ENCODE results near the gene CLEC4G.

CLEC4G gene

DNA sequence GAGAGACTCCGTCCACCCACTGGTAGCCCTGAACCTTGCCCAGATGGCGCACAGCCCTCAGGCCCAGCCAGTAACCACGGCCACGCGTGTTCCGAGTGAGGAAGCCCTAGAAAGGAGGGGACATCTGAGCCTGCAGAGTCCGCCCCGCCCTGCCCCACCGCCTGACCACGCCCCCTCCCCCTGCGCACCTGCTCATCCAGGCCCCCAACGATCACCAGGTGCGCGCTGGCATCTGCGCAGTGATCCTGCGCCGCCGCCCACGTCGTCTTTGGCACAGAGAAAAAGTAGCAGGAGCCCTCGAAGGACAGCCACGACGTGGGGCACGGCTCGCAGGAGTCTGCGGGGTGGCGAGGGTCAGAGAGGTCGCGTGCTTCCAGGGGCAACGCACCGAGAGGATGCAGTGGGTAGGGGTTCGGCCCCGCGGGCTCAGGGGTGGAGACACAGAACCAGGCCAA, 2.1 kb downstream of the CLEC4G start:
- DNase-seq (ENCODE audit: low read depth in 1 of 2, low spot score in 1 of 2), result no peak

DNA sequence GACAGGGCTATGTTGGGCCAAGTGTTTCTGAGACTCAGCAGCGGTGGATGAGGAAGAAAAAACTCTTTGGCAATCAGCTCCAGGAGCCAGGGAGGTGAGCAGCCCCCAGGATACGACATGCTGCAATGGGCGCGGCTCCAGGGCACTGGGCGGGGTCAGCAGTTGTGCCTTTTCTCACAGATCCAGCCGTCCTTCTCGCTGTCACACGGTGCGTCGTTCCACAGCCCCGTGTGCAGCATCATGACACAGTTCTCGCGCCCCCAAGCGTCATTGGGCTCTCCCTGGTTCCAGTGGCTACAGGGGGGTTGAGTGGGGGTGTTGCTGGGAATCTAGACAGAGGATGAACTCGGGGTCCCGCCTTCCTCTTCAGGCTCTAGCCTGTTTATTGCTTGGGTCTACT, 2.7 kb downstream of the CLEC4G start:
- no peak for DNase-seq (ENCODE audit: low read depth in 1 of 2, low spot score in 1 of 2)

DNA sequence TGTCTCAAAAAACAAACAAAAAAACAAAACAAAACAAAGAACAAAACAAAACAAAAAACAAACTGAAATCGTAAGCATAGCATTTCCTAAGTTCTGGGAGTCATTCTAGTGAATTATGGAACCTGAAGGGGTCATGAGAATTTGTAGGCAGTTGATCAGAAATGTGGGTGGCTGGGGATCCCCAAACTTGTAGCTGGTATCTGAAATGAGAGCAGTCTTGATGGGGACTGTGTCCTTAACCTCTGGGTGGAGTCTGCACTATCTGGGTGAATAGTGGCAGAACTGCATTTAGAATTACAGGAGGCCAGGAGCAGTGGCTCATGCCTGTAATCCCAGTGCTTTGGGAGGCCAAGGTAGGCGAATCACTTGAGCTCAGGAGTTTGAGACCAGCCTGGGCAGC, 6.1 kb downstream of the CLEC4G start:
- no peak for DNase-seq (ENCODE audit: low read depth in 1 of 2, low spot score in 1 of 2)

DNA sequence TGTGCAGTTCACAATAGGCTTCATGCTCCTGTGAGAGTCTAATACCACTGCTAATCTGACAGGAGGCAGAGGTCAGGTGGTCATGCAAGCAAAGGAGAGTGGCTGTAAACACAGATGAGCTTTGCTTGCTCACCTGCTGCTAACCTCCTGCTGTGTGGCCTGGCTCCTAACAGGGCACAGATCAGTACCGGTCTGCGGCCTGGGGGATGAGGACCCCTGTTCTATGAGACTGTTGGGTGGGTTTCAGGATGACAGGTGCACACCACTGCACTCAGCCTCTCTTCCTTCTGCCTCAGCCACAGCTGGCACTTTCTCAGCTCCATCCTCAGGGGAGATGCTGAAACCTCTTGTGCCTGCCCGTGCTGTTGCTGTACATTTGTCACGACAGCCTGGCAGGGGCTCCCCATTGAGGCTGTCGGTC, 9.7 kb downstream of the CLEC4G start:
- DNase-seq (ENCODE audit: low read depth in 1 of 2, low spot score in 1 of 2), result no peak

DNA sequence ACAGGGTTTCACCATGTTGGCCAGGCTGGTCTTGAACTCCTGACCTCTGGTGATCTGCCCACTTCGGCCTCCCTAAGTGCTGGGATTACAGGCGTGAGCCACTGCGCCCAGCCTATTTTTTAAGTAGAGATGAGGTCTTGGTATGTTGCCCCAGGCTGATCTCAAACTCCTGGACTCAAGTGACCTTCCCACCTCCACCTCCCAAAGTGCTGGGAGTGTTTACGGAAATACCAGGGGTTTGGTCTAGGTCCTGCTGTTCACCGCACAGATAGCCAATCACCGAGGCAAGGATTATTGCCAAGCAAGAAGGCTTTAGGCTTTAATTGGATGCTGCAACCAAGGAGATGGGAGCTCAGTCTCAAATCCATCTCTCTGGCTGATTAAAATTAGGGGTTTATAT, 11.6 kb downstream of the CLEC4G start:
- DNase-seq (ENCODE audit: low read depth in 1 of 2, low spot score in 1 of 2), result no peak

DNA sequence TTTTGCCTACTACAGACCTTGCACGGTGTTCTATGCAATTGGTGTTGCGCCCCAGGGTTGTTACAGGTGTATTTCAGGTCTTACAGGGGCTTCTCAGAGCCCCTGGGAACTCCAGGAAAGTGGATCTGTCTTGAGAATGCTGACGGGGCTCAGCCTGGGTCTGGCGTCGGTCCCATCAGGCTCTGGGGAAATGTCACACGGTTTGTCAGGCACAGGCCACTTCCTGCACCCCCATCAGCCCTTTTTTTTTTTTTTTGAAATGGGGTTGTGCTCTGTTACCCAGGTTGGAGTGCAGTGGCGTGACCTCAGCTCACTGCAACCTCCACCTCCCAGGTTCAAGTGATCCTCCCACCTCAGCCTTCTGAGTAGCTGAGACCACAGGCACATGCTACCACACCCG, 13.2 kb downstream of the CLEC4G start:
- DNase-seq (ENCODE audit: low read depth in 1 of 2, low spot score in 1 of 2), result no peak

DNA sequence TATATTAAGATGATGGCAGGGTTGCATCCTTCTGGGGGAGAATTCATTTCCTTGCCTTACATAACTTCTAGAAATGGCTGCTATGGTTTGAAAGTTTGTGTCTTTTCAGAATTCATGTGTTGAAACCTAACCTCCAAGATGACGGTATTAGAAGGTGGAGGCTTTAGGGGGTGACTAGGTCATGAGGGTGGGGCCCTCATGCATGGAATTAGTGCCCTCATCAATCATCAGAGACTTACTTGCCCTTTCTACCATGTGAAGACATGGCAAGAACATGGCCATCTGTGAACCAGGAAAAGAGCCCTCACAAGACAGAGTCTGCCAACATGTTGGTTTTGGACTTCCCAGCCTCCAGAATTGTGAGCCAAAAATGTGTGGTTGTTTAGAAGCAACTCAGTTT, 15.1 kb downstream of the CLEC4G start:
- DNase-seq (ENCODE audit: low read depth in 1 of 2, low spot score in 1 of 2), result no peak

DNA sequence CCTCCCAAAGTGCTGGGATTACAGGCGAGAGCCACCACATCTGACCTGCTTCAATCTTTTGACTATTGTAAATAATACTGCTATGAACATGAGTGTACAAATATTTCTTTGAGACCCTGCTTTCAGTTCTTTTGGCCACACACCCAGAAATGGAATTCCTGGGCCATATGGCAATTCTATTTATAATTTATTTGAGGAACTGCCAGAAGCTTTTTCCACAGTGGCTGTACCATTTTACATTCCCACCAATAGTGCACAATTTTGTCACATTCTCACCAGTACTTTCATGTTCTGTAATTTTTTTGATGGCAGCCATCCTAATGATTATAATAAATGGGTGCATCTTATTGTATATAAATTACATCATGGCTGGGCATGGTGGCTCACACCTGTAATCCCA, 16.2 kb downstream of the CLEC4G start:
- DNase-seq (ENCODE audit: low read depth in 1 of 2, low spot score in 1 of 2), result no peak

DNA sequence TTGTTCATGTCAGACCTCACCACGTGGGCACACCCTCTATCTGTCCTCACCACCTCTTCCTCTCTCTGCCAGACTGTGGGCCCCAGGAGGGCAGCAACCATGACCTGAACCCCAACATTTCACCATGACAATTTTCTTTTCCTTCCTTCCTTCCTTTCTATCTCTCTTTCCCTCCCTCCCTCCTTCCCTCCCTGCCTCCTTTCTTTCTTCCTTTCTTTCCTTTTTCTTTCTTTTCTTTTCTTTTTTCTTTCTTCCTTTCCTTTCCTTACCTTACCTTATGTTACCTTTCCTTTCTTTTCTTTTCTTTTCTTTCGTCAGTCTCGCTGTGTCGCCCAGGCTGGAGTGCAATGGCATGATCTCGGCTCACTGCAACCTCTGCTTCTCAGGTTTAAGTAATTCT, 21.3 kb downstream of the CLEC4G start:
- no peak for DNase-seq (ENCODE audit: low read depth in 1 of 2, low spot score in 1 of 2)

DNA sequence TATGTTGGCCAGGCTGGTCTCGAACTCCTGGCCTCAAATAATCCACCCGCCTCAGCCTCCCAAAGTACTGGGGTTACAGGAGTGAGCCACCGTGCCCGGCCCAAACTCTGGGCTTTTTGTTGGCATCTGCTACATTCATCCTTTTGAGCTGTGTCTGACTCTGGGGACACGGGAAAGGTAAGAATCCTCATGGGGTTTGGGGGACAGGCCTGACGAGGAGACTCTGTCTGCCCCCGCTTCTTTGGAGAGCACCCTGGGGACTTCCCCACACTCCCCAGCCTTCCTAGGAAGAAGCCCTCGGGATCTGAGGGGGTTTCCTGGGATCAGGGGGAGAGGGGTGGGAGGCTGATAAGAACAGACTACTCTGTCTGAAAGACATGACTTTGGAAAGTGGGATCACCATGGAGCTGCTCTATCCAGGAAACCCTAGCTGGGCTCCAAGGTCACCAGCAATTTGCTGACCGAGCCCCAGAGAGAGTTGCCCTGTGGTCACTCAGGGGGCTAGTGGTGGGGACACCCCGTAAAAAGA, 21.9 kb downstream of the CLEC4G start:
- no peak for DNase-seq (ENCODE audit: low read depth in 1 of 2, low spot score in 1 of 2)

DNA sequence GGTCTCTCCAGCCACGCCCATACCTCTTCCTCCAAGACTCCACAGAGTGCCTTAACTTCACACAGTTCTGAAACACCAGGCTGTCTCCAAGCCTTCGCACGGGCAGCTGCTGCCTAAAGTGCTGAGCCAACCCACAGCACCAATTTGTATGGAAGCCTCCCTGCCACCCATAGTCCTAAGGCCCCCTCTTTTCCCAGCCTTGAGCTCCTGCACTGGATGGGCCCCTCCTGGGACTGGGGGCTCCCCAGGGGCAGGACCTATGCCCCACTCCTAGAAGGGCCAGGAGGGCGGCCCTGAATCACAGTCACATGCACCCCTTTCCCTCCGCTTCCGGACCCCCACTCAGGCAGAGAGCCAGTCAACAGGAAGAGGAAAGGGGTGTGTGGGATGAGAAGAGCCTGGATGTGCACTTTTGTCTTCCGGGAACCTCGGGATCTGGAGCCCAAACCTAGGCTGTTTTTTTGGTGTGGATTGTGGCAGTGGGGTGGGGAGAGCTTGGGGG, 24.9 kb downstream of the CLEC4G start:
- no peak for DNase-seq (ENCODE audit: low read depth in 1 of 2, low spot score in 1 of 2)

DNA sequence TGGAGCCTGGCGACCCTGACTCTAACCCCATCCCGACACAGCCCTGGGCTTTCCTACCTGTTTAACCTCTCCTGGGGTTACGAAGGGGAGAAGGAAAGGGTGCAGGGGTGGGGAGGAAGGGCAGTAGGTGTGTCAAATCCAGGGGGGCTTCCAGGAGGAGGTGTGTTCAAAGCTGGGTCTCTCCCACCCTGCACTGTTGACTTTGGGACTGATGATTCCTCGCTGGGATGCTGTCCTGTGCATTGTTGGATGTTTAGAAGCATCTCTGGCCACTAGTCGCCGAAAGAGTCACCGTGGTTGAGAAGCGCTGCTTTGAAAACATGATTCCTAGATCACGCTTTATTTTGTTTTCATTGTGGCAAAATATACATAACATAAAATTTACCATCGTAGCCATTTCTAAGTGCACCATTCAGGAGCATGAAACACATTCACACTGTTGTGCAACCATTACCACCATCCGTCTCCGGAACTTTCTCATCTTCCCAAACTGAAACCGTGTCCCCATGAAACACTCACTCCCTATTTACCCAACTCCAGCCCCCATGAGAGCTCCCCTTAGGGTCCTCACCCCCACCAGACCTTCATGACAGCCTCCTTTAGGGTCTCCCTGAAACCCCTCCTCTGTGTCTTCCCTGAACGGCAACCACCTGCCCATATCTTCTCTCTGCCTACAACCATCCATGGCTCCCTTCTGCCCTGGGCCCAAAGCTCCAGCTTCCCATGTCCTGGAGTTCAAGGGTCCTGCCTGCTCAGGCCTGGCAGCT, 25.5 kb downstream of the CLEC4G start:
- no peak for DNase-seq (ENCODE audit: low read depth in 1 of 2, low spot score in 1 of 2)

DNA sequence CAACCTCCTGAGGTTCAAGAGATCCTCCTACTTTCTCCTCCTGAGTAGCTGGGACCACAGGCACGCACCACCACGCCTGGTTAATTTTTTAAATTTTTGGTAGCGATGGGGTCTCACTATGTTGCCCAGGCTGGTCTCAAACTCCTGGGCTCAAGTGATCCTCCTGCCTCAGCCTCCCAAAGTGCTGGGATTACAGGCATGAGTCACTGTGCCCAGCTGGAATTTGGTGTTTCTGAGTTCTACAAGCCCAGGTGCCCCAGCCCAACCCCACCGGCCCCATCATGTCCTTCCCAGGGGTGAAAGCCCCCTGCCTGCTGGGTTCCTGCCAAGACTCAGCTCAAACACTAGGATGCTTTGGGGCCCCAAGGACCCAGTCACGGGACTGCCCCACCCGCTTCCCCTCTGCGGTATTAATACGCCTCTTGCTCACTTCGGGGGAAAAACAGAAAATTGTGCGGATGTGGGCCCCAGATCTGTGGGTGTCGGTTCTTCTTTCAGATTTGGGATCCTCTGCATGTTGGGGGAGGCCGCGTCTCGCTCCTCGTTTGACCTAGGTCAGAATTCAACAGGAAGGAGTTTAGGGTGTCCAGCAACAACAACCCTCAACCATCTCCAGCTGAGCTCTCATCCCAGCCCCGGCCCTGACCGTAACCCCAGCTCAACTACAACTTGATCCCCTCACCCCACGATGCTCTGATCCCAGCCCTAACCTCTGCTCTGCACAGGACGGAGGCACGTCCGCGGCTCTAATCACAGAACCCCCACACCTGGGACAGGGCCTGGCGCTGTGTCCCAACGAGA, 26.3 kb downstream of the CLEC4G start:
- peak; percentile 48 to 52 for DNase-seq (ENCODE audit: low read depth in 1 of 2, low spot score in 1 of 2)

DNA sequence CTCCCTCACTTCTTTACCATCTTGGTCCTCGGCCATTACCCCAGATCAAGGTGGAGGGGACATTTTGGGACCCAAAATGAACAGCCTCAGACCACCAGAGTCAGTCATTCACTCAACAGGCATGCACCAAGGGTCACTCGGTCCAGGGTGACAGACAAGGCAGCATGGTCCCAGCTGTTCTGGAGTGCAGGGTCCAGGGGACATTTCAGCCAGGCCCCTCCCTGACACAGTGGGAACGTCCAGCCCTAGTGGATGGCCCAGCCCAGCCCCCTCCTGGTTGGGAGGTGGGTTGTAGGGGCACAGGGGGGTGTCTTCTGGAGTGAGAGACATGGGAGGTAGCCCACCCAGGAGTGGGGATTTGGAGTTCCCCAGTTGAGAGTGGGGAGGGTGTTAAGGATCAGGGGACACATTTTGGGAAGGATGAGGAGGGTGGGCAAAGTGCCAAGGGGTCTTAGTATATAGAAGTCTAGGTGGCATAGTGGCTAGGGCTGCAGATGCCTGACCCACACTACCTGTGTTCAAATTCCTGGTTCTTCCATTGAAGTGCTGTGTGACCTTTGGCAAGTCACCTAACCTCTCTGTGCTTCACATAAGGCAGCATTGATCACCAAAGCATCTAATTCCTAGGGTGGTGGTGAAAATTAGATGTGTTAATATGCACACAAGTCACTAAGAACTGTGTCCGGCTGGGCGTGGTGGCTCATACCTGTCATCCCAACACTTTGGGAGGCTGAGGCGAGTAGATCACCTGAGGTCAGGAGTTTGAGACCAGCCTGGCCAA, 27.4 kb downstream of the CLEC4G start:
- DNase-seq (ENCODE audit: low read depth in 1 of 2, low spot score in 1 of 2), result no peak

DNA sequence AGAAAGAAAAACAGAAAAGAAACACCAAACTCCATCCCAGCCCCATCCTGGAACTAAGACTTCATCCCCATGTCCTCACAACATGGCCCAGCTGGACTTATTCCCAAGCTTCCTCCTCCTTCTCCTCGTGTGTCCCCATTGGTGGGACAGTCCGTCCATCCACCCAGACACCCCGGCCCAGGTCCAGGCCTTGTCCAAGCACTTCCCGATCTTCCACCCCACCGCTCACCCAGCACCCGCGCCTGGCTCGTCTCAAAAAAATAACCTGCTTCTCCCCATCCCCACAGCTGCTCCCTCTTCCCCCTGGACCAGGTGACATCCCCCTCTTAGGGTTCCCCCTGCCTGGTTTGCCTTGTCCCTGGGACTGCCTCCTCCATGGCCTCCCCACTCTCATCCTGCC, 28.6 kb downstream of the CLEC4G start:
- DNase-seq (ENCODE audit: low read depth in 1 of 2, low spot score in 1 of 2), result no peak

DNA sequence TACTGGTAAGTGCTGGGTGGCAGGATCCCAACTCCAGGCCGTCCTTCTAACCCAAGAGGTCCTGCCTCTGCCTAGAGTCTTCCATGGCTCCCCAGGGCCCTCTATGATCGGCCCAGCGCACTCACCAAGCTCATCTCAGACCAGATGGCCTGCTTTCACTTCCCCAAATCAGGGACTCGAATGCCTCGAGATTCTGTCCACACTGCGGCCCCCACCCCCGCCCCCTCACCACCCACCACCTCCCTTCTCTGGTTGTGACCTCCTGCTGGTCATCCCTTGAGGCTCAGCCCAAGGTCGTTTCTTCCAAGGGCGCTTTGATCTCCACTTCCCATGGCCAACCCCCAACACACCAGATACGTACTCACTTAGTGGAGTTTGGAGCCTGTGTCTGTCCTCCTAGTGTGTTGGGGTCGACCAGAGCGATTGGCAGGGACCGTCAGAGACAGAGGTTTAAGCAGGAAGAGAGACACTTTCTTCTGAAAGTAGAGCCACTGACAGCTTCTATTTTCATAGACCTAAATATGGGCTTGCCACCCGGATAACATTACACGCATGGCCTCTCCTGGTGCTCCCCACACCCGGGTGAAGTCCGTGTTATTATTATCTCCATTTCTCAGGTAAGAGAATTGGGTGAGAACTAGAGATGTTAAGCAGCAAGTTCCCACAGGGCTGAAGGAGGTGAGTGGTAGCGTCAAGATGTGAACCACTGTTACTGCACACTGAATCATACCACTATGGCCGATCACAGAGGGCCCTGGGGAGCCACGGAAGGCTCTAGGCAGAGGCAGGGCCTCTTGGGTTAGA, 30.1 kb downstream of the CLEC4G start, which contains the start of gene FCER2:
FCER2 (minus strand) TSS at position 478 of the 804 bp plus-strand sequence. CDS start 2,371 bp downstream, outside the sequence.
- no peak for DNase-seq (ENCODE audit: low read depth in 1 of 2, low spot score in 1 of 2)

DNA sequence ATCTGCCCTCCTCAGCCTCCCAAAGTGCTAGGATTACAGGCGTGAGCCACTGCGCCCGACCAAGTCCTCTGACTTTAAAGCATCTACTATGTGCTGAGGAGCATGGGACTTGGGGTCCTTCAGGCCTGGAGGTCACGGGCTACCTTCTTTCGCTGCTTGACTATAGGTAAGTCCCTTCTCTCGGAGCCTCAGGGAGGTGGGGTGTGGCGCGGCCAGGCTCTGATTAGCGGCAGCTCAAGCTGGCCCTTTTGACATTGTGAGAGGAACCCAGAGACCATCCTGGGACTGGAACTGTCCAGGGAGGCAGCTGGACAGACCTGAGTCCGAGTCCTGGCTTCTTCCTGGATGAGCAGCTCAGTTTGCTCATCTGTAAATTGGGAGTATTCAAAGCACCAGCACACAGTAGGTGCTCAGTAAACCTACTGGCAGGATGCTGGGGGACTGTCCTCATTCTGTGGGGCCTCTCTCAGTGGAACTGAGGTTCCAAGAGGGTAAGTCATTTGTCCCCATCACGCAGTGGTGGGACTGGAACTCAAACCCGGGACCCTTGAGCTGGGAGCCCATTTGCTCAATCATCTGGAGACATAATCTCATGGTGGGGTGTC, 30.8 kb downstream of the CLEC4G start:
- DNase-seq (ENCODE audit: low read depth in 1 of 2, low spot score in 1 of 2), result no peak

DNA sequence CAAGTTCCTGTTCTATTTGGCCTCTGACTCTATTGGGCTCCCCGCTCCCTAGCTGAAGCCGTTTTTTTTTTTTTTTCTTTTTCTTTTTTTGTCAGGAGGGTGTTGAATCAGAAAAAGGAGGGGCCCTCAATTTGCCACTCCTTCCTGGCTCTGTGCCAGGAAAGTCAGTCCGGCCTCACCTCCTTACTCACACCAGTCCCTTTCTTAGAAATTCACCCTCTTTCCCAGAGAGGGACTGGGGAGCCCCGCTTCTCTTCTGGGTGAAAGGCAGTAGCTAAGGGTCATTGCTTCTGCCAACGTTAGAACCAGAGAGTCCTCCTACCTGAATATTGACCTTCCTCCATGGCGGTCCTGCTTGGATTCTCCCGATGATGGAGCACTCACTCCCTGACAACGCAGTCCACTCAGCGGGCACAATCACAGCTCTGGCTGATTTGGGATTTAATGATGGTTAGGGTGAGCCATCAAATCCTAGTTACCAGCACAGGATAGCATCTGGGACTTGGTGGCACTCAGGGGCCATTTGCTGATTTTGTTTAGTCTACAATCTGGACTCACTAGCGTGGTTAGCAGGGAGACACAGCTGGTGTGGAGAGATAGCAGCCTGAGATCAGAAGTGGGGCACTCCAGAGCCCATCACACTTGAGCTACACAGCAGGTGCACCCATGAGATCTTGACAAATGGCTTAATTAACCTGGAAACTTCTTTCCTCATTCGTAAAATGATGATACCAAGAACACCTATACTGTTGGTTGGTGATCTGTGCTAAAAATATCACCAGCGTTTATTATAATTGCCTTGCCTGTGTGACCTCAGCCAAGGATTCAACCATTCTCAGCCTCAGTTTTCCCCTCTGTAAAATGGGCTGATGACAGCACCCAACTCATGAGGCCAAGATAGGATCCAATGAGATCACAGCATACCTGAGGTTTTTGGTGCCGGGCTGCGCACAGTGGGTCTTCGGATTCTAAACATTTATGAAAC, 32.2 kb downstream of the CLEC4G start:
- DNase-seq (ENCODE audit: low read depth in 1 of 2, low spot score in 1 of 2), result no peak

DNA sequence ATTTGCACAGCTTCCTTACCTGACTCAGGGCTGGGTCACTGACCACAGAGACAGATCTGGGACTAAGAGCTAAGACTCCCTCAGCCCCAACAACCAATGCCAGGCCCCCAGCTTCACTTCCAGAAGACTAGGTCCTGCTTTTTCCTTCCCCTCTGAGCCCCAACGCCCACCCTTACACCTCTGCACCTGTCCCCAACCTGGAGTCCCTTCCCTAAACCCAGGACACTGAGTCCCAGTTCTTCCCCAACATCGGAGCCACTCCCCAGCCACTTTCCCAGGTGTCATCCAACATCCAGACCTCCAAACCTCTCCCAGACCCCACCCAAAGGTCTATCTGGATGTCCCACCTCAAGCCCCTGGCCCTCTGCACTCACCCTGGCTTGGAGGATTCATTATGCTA, 32.9 kb downstream of the CLEC4G start:
- no peak for DNase-seq (ENCODE audit: low read depth in 1 of 2, low spot score in 1 of 2)

All from activated T-helper 1 cell treated with anti-CD3 and anti-CD28 coated beads, Interleukin-2, amount 50 U/mL, for 16 hours (primary cell).